HG03460 (cell line): Measurements from ENCODE around the gene RPUSD3.
"Not testable (repeated sequence)": the region's sequence is repeated elsewhere in the genome, so short reads cannot be mapped to it uniquely, and the experiment has no call there.

Source experiments
- ATAC-seq: cut with Tn5 transposase; IDR thresholded peaks from one replicate; pipeline ENCODE4 v1.9.1; 2021; ENCODE audit not compliant: unreplicated experiment

Gene RPUSD3

GRCh38 chr3:9843715-9844438 is at the start of gene RPUSD3:
Gene RPUSD3, minus strand, starts transcription at chr3:9844008. Its CDS starts 18 bp downstream, at chr3:9843990.
- ATAC-seq: peak; percentile 99

GRCh38 chr3:9891072-9891622 is 47.3 kb upstream of the RPUSD3 start:
- ATAC-seq: no peak

- ATAC-seq: peak; percentile 74
These were observed 46.7 kb upstream of the RPUSD3 start, which contains the start of gene JAGN1 for GRCh38 chr3:9890249-9891071. Gene JAGN1, plus strand, starts transcription at chr3:9890610. Its CDS starts 113 bp downstream, at chr3:9890723.

- ATAC-seq: no peak
These were observed 45.6 kb upstream of the RPUSD3 start for GRCh38 chr3:9889405-9889804.

- ATAC-seq: no peak
These were observed 44.7 kb upstream of the RPUSD3 start for GRCh38 chr3:9888540-9888939.

- ATAC-seq: no peak
These were observed 43.7 kb upstream of the RPUSD3 start for GRCh38 chr3:9887480-9887879.

GRCh38 chr3:9886328-9886727 is 42.5 kb upstream of the RPUSD3 start:
- ATAC-seq: no peak

- no peak for ATAC-seq
These were observed 40.9 kb upstream of the RPUSD3 start for GRCh38 chr3:9884555-9885165.

- no peak for ATAC-seq
These were observed 40.1 kb upstream of the RPUSD3 start for GRCh38 chr3:9883706-9884554.

- ATAC-seq: no peak
These were observed 37.6 kb upstream of the RPUSD3 start for GRCh38 chr3:9881441-9881840.

- no peak for ATAC-seq
These were observed 36.2 kb upstream of the RPUSD3 start, which contains the start of gene CIDEC for GRCh38 chr3:9879830-9880549. Gene CIDEC, minus strand, starts transcription at chr3:9880253. Its CDS starts 1,767 bp downstream, at chr3:9878486.

- ATAC-seq: no peak
These were observed 34.9 kb upstream of the RPUSD3 start for GRCh38 chr3:9878700-9879099.

- no peak for ATAC-seq
These were observed 33.2 kb upstream of the RPUSD3 start for GRCh38 chr3:9876991-9877390.

GRCh38 chr3:9876255-9876654 is 32.4 kb upstream of the RPUSD3 start:
- ATAC-seq: not testable (repeated sequence)

GRCh38 chr3:9875448-9875847 is 31.6 kb upstream of the RPUSD3 start:
- ATAC-seq: no peak

GRCh38 chr3:9872067-9872466 is 28.3 kb upstream of the RPUSD3 start:
- ATAC-seq: not testable (repeated sequence)

- ATAC-seq: no peak
These were observed 27.2 kb upstream of the RPUSD3 start for GRCh38 chr3:9870978-9871377.

GRCh38 chr3:9869955-9870354 is 26.1 kb upstream of the RPUSD3 start:
- ATAC-seq: no peak

GRCh38 chr3:9867106-9867505 is 23.3 kb upstream of the RPUSD3 start:
- ATAC-seq: no peak

- no peak for ATAC-seq
These were observed 22.8 kb upstream of the RPUSD3 start for GRCh38 chr3:9866639-9867038.
